BLaER1 (cell line): Measurements from ENCODE around the gene MT1G.

Source experiments
- H3K27ac ChIP-seq: shearing (Covaris generic); formaldehyde crosslinking; 2 replicates; pipeline ENCODE4 v1.8.1; 2022
- H3K27me3 ChIP-seq: shearing (Covaris generic); formaldehyde crosslinking; 2 replicates; pipeline ENCODE4 v1.8.1; 2022
- H3K36me3 ChIP-seq: shearing (Covaris generic); formaldehyde crosslinking; 2 replicates; pipeline ENCODE4 v1.8.1; 2022
- H3K4me1 ChIP-seq: shearing (Covaris generic); formaldehyde crosslinking; 2 replicates; pipeline ENCODE4 v1.8.1; 2022
- H3K4me2 ChIP-seq: shearing (Covaris generic); formaldehyde crosslinking; 2 replicates; pipeline ENCODE4 v1.8.1; 2022
- H3K4me3 ChIP-seq: shearing (Covaris generic); formaldehyde crosslinking; 2 replicates; pipeline ENCODE4 v1.8.1; 2022
- H3K9ac ChIP-seq: shearing (Covaris generic); formaldehyde crosslinking; 2 replicates; pipeline ENCODE4 v1.8.1; 2022
- H3K9me3 ChIP-seq: shearing (Covaris generic); formaldehyde crosslinking; 2 replicates; pipeline ENCODE4 v1.8.1; 2022
- H4K20me1 ChIP-seq: shearing (Covaris generic); formaldehyde crosslinking; 2 replicates; pipeline ENCODE4 v1.8.1; 2022
- Cebpa-rat ChIP-seq: shearing (Covaris generic); IDR thresholded peaks from 2 replicates; pipeline ENCODE4 v1.8.1; 2022

Gene MT1G

GRCh38 chr16:56639045-56639444 is 28.8 kb downstream of the MT1G start:
- Histone ChIP-seq H3K9me3 (peaks cover 30% of the 10 kb centered on the region), H3K9ac (no peak overlapping the region), H4K20me1 (peaks cover 63% of the 10 kb centered on the region), H3K36me3 (no peaks in the 10 kb centered on the region), H3K4me1 (no peaks in the 10 kb centered on the region), H3K4me3 (no peak overlapping the region), H3K27me3 (peaks cover 100% of the 10 kb centered on the region), H3K4me2 (no peak overlapping the region), H3K27ac (no peak overlapping the region)
- no peak for TF ChIP-seq Cebpa-rat

GRCh38 chr16:56637814-56638750 is 29.8 kb downstream of the MT1G start, which contains the start of gene MT1A:
Gene MT1A, plus strand, starts transcription at chr16:56638666. Its CDS starts 73 bp downstream, at chr16:56638739.
- H3K9me3 ChIP-seq = peaks cover 30% of the 10 kb centered on the region
- no peaks in the 10 kb centered on the region for H3K4me1 ChIP-seq
- H3K36me3 ChIP-seq = no peaks in the 10 kb centered on the region
- TF ChIP-seq Cebpa-rat = no peak
- H3K27ac ChIP-seq = no peak within 1 kb of the TSS
- peaks cover 100% of the 10 kb centered on the region for H3K27me3 ChIP-seq
- H3K9ac ChIP-seq = no peak within 1 kb of the TSS
- no peak within 1 kb of the TSS for H3K4me3 ChIP-seq
- H3K4me2 ChIP-seq = no peak within 1 kb of the TSS
- peaks cover 62% of the 10 kb centered on the region for H4K20me1 ChIP-seq

- Histone ChIP-seq H4K20me1 (peaks cover 66% of the 10 kb centered on the region), H3K27ac (no peak overlapping the region), H3K4me2 (no peak overlapping the region), H3K36me3 (no peaks in the 10 kb centered on the region), H3K9ac (no peak overlapping the region), H3K27me3 (peaks cover 100% of the 10 kb centered on the region), H3K4me1 (no peaks in the 10 kb centered on the region), H3K4me3 (no peak overlapping the region), H3K9me3 (peaks cover 30% of the 10 kb centered on the region)
- no peak for TF ChIP-seq Cebpa-rat
Observed at GRCh38 chr16:56636616-56637413, 31.1 kb downstream of the MT1G start.

- H3K4me2 ChIP-seq = no peak overlapping the region
- H3K9me3 ChIP-seq = peaks cover 30% of the 10 kb centered on the region
- H3K9ac ChIP-seq = no peak overlapping the region
- no peak overlapping the region for H3K4me3 ChIP-seq
- peaks cover 100% of the 10 kb centered on the region for H3K27me3 ChIP-seq
- H3K4me1 ChIP-seq = no peaks in the 10 kb centered on the region
- no peaks in the 10 kb centered on the region for H3K36me3 ChIP-seq
- H3K27ac ChIP-seq = no peak overlapping the region
- no peak for TF ChIP-seq Cebpa-rat
- H4K20me1 ChIP-seq = peaks cover 75% of the 10 kb centered on the region
Observed at GRCh38 chr16:56635441-56635967, 32.4 kb downstream of the MT1G start.

- peaks cover 75% of the 10 kb centered on the region for H4K20me1 ChIP-seq
- no peak overlapping the region for H3K27ac ChIP-seq
- no peak for TF ChIP-seq Cebpa-rat
- peaks cover 30% of the 10 kb centered on the region for H3K9me3 ChIP-seq
- H3K27me3 ChIP-seq = peaks cover 100% of the 10 kb centered on the region
- no peaks in the 10 kb centered on the region for H3K4me1 ChIP-seq
- H3K4me3 ChIP-seq = no peak overlapping the region
- no peak overlapping the region for H3K4me2 ChIP-seq
- no peaks in the 10 kb centered on the region for H3K36me3 ChIP-seq
- H3K9ac ChIP-seq = no peak overlapping the region
Observed at GRCh38 chr16:56634715-56635440, 33.0 kb downstream of the MT1G start.

GRCh38 chr16:56633535-56633934 is 34.3 kb downstream of the MT1G start:
- Histone ChIP-seq H4K20me1 (peaks cover 72% of the 10 kb centered on the region), H3K27me3 (peaks cover 100% of the 10 kb centered on the region), H3K27ac (no peak overlapping the region), H3K9ac (no peak overlapping the region), H3K4me3 (no peak overlapping the region), H3K4me2 (no peak overlapping the region), H3K4me1 (no peaks in the 10 kb centered on the region), H3K36me3 (no peaks in the 10 kb centered on the region), H3K9me3 (peaks cover 28% of the 10 kb centered on the region)
- no peak for TF ChIP-seq Cebpa-rat

GRCh38 chr16:56632848-56633365 is 35.0 kb downstream of the MT1G start:
- no peak for TF ChIP-seq Cebpa-rat
- Histone ChIP-seq H3K27me3 (peaks cover 100% of the 10 kb centered on the region), H3K4me3 (no peak overlapping the region), H3K27ac (no peak overlapping the region), H3K4me2 (no peak overlapping the region), H3K9me3 (peaks cover 22% of the 10 kb centered on the region), H3K9ac (no peak overlapping the region), H4K20me1 (peaks cover 67% of the 10 kb centered on the region), H3K4me1 (no peaks in the 10 kb centered on the region), H3K36me3 (no peaks in the 10 kb centered on the region)

- no peaks in the 10 kb centered on the region for H3K4me1 ChIP-seq
- H3K27ac ChIP-seq = no peak within 1 kb of the TSS
- no peaks in the 10 kb centered on the region for H3K36me3 ChIP-seq
- no peak within 1 kb of the TSS for H3K4me2 ChIP-seq
- no peak within 1 kb of the TSS for H3K9ac ChIP-seq
- TF ChIP-seq Cebpa-rat = no peak
- peaks cover 61% of the 10 kb centered on the region for H4K20me1 ChIP-seq
- peaks cover 16% of the 10 kb centered on the region for H3K9me3 ChIP-seq
- H3K27me3 ChIP-seq = peaks cover 100% of the 10 kb centered on the region
- no peak within 1 kb of the TSS for H3K4me3 ChIP-seq
Observed at GRCh38 chr16:56632156-56632847, 35.6 kb downstream of the MT1G start, which contains the start of gene MT1M. Gene MT1M, plus strand, starts transcription at chr16:56632659. Its CDS starts 73 bp downstream, at chr16:56632732.

- Histone ChIP-seq H3K27me3 (peaks cover 100% of the 10 kb centered on the region), H3K36me3 (no peaks in the 10 kb centered on the region), H3K9ac (no peak overlapping the region), H4K20me1 (peaks cover 57% of the 10 kb centered on the region), H3K4me2 (no peak overlapping the region), H3K4me1 (no peaks in the 10 kb centered on the region), H3K4me3 (no peak overlapping the region), H3K27ac (no peak overlapping the region), H3K9me3 (peaks cover 16% of the 10 kb centered on the region)
- no peak for TF ChIP-seq Cebpa-rat
Observed at GRCh38 chr16:56631832-56632155, 36.1 kb downstream of the MT1G start.
